H1 (cell line): ENCODE results near the gene SLC66A2. TPM values are rescaled to one million over a fixed set of nuclear protein-coding genes. Genes with fewer than 3 reads are reported as not detected.

ENCODE experiments used
- CTCF ChIA-PET: fragments of 300-600 bp; sonication (Branson Sonifier 250); formaldehyde crosslinking; loops from one replicate; lab custom pipeline; 2021; ENCODE audit not compliant: partially characterized antibody; lab: Charles Lee
- POLR2A ChIA-PET: fragments of 300-600 bp; sonication (Branson Sonifier 250); formaldehyde crosslinking; loops from one replicate; lab custom pipeline; 2021; ENCODE audit warnings: inconsistent platforms; ENCODE audit not compliant: partially characterized antibody; lab: Charles Lee
- DNase-seq, 2 experiments: peaks; one replicate each; pipeline versions ENCODE4 v3.0.0 to v3.0.0-alpha.2; 2010 to 2022; ENCODE audit warnings: low spot score in 2 of 2, low read depth in 1 of 2, mixed read lengths in 1 of 2
- FAIRE-seq: peaks from 2 replicates; lab custom pipeline; 2011; peaks lifted over from hg19 to GRCh38; lab: Jason Lieb, UNC
- H2AFZ ChIP-seq: 2 replicates; pipeline ENCODE4 v1.8.1; 2012; ENCODE audit warnings: low read length, inconsistent platforms
- H2AK5ac ChIP-seq: 2 replicates; pipeline ENCODE4 v1.6.1; 2013; ENCODE audit warnings: low read depth, low read length
- H2BK120ac ChIP-seq: replicated peaks from 2 replicates; pipeline ENCODE3; 2013; ENCODE audit warnings: low read depth, low read length, inconsistent platforms
- H2BK12ac ChIP-seq: 2 replicates; pipeline ENCODE4 v1.6.1; 2013; ENCODE audit warnings: low read depth, low read length
- H2BK15ac ChIP-seq: 2 replicates; pipeline ENCODE4 v1.6.1; 2013; ENCODE audit warnings: low read length
- H2BK20ac ChIP-seq: 2 replicates; pipeline ENCODE4 v1.6.1; 2013; ENCODE audit warnings: low read length
- H2BK5ac ChIP-seq: 2 replicates; pipeline ENCODE4 v1.6.1; 2013; ENCODE audit warnings: low read depth, low read length
- H3K14ac ChIP-seq: 2 replicates; pipeline ENCODE4 v1.6.1; 2013; ENCODE audit warnings: inconsistent platforms; ENCODE audit not compliant: insufficient read length
- H3K18ac ChIP-seq: 2 replicates; pipeline ENCODE4 v1.6.1; 2013; ENCODE audit warnings: low read length; ENCODE audit errors: extremely low read depth
- H3K23ac ChIP-seq: 2 replicates; pipeline ENCODE4 v1.6.1; 2013; ENCODE audit warnings: inconsistent platforms; ENCODE audit not compliant: insufficient read length
- H3K23me2 ChIP-seq: 2 replicates; pipeline ENCODE4 v1.6.1; 2013; ENCODE audit warnings: low read depth, low read length
- H3K27ac ChIP-seq: 2 replicates; pipeline ENCODE4 v1.6.1; 2011; ENCODE audit warnings: low read depth, low read length, inconsistent platforms
- H3K27me3 ChIP-seq, 4 experiments: replicated peaks in 1 of 4; 1 replicate in 1 of 4; 2 replicates in 3 of 4; pipeline versions ENCODE4 v1.6.1 to v1.8.1; 2011 to 2013; ENCODE audit warnings: low read length in 3 of 4, mild to moderate bottlenecking in 3 of 4, inconsistent platforms in 2 of 4, mixed read lengths in 2 of 4, moderate library complexity in 1 of 4; ENCODE audit not compliant: control insufficient read depth in 3 of 4, insufficient read depth in 3 of 4; ENCODE audit errors: extremely low read depth in 1 of 4
- H3K36me3 ChIP-seq, 4 experiments: 2 replicates each; pipeline versions ENCODE4 v1.6.1 to v1.8.1; 2011 to 2013; ENCODE audit warnings: mild to moderate bottlenecking in 4 of 4, low read length in 3 of 4, moderate library complexity in 2 of 4, control low read depth in 1 of 4, inconsistent platforms in 1 of 4; ENCODE audit not compliant: insufficient read depth in 4 of 4, control insufficient read depth in 2 of 4
- H3K4ac ChIP-seq: replicated peaks from 2 replicates; pipeline ENCODE3; 2013; ENCODE audit warnings: low read length, low read depth, mixed read lengths, inconsistent platforms; ENCODE audit not compliant: insufficient read length
- H3K4me1 ChIP-seq, 4 experiments: replicated peaks in 1 of 4; 1 replicate in 1 of 4; 2 replicates in 3 of 4; pipeline versions ENCODE4 v1.6.1 to v1.8.1; 2011 to 2013; ENCODE audit warnings: low read length in 3 of 4, inconsistent platforms in 2 of 4, mixed read lengths in 1 of 4; ENCODE audit not compliant: insufficient read depth in 4 of 4, control insufficient read depth in 3 of 4
- H3K4me2 ChIP-seq, 2 experiments: 2 replicates each; pipeline versions ENCODE4 v1.6.1 to v1.8.1; 2011 to 2013; ENCODE audit warnings: low read depth in 2 of 2, low read length in 2 of 2, control low read depth in 1 of 2, inconsistent platforms in 1 of 2, mild to moderate bottlenecking in 1 of 2; ENCODE audit not compliant: insufficient read depth in 1 of 2
- H3K4me3 ChIP-seq, 4 experiments: fragments of 200-600, 300-600 bp in 1 of 4; sonication (generic), shearing (Covaris generic), sonication (Bioruptor Twin) in 1 of 4; 2 replicates each; pipeline versions ENCODE4 v1.5.1 to v1.8.1; 2011 to 2016; ENCODE audit warnings: low read length in 4 of 4, low read depth in 3 of 4, control low read depth in 2 of 4, inconsistent platforms in 2 of 4, mild to moderate bottlenecking in 2 of 4, mixed read lengths in 1 of 4, moderate library complexity in 1 of 4; ENCODE audit not compliant: insufficient read depth in 2 of 4; ENCODE audit errors: extremely low read depth in 1 of 4
- H3K56ac ChIP-seq: replicated peaks from 2 replicates; pipeline ENCODE3; 2013; ENCODE audit warnings: low read depth, mild to moderate bottlenecking, mixed read lengths, low read length, inconsistent platforms; ENCODE audit not compliant: insufficient read length
- H3K79me1 ChIP-seq: 2 replicates; pipeline ENCODE4 v1.6.1; 2013; ENCODE audit warnings: low read depth, low read length, control low read depth
- H3K79me2 ChIP-seq, 2 experiments: 2 replicates each; pipeline versions ENCODE4 v1.6.1 to v1.8.1; 2012 to 2013; ENCODE audit warnings: low read length in 2 of 2, mild to moderate bottlenecking in 2 of 2, inconsistent platforms in 1 of 2; ENCODE audit not compliant: insufficient read depth in 2 of 2, control insufficient read depth in 1 of 2
- H3K9ac ChIP-seq, 4 experiments: replicated peaks in 1 of 4; 1 replicate in 1 of 4; 2 replicates in 3 of 4; pipeline versions ENCODE4 v1.6.1 to v1.8.1; 2011 to 2013; ENCODE audit warnings: low read depth in 3 of 4, low read length in 3 of 4, control low read depth in 2 of 4, mild to moderate bottlenecking in 2 of 4, moderate library complexity in 2 of 4, inconsistent platforms in 1 of 4; ENCODE audit errors: extremely low read depth in 1 of 4
- H3K9me3 ChIP-seq, 2 experiments: 2 replicates each; pipeline versions ENCODE4 v1.6.1 to v1.8.1; 2012 to 2013; ENCODE audit warnings: mild to moderate bottlenecking in 2 of 2, moderate library complexity in 2 of 2, control low read depth in 1 of 2, inconsistent platforms in 1 of 2, low read depth in 1 of 2, low read length in 1 of 2, mixed read lengths in 1 of 2; ENCODE audit not compliant: insufficient read depth in 2 of 2
- H4K20me1 ChIP-seq, 2 experiments: replicated peaks in 1 of 2; 2 replicates each; pipeline versions ENCODE3 to v1.8.1; 2011 to 2013; ENCODE audit warnings: inconsistent platforms in 2 of 2, low read length in 2 of 2, mild to moderate bottlenecking in 1 of 2; ENCODE audit not compliant: insufficient read depth in 2 of 2, control insufficient read depth in 1 of 2
- H4K5ac ChIP-seq: 2 replicates; pipeline ENCODE4 v1.6.1; 2013; ENCODE audit warnings: low read length, low read depth, mixed read lengths, inconsistent platforms; ENCODE audit not compliant: insufficient read length
- H4K8ac ChIP-seq: 2 replicates; pipeline ENCODE4 v1.8.0; 2013; ENCODE audit warnings: mild to moderate bottlenecking, moderate library complexity, low read length, inconsistent platforms; ENCODE audit not compliant: insufficient read depth; ENCODE audit errors: extremely low read depth
- H4K91ac ChIP-seq: replicated peaks from 2 replicates; pipeline ENCODE3; 2013; ENCODE audit warnings: low read length, mixed read lengths, inconsistent platforms; ENCODE audit not compliant: insufficient read length
- BCL11A ChIP-seq, 2 experiments: IDR thresholded peaks; one replicate each; pipeline ENCODE4 v1.6.1; 2011; ENCODE audit warnings: low read depth in 2 of 2, low read length in 2 of 2, mild to moderate bottlenecking in 2 of 2
- CEBPB ChIP-seq: IDR thresholded peaks from 2 replicates; pipeline ENCODE4 v1.6.1; 2012; ENCODE audit warnings: low read depth, low read length
- CHD2 ChIP-seq: IDR thresholded peaks from 2 replicates; pipeline ENCODE4 v1.6.1; 2012; ENCODE audit warnings: low read length, improper control_type of control experiment
- E2F6 ChIP-seq: IDR thresholded peaks from 2 replicates; pipeline ENCODE4 v1.6.1; 2012; ENCODE audit warnings: inconsistent platforms
- EZH2 ChIP-seq: fragments of 200-600 bp; sonication (generic); IDR thresholded peaks from 2 replicates; pipeline ENCODE4 v1.7.1; 2012; ENCODE audit warnings: low read depth, mild to moderate bottlenecking, moderate library complexity, low read length, inconsistent platforms; ENCODE audit not compliant: severe bottlenecking
- KDM5A ChIP-seq: fragments of 200-600 bp; IDR thresholded peaks from 2 replicates; pipeline ENCODE4 v1.7.1; 2012; ENCODE audit warnings: mild to moderate bottlenecking, low read length, inconsistent platforms, mixed read lengths
- SAP30 ChIP-seq: fragments of 300-600 bp; sonication (generic); IDR thresholded peaks from 2 replicates; pipeline ENCODE4 v1.7.1; 2012; ENCODE audit warnings: low read length, moderate library complexity, mild to moderate bottlenecking, inconsistent platforms; ENCODE audit not compliant: insufficient read depth, insufficient replicate concordance
- SIN3A ChIP-seq, 2 experiments: IDR thresholded peaks in 1 of 2; conservative IDR thresholded peaks in 1 of 2; 2 replicates each; pipeline ENCODE4 v1.6.1; 2011 to 2012; ENCODE audit warnings: low read length in 2 of 2, improper control_type of control experiment in 1 of 2, low read depth in 1 of 2, mild to moderate bottlenecking in 1 of 2
- SP2 ChIP-seq: IDR thresholded peaks from 2 replicates; pipeline ENCODE4 v1.6.1; 2012; ENCODE audit warnings: mild to moderate bottlenecking, low read length, inconsistent platforms
- SRF ChIP-seq: IDR thresholded peaks from 2 replicates; pipeline ENCODE4 v1.6.1; 2011; ENCODE audit warnings: mild to moderate bottlenecking, low read depth, low read length, moderate library complexity
- TCF12 ChIP-seq: IDR thresholded peaks from 2 replicates; pipeline ENCODE4 v1.6.1; 2011; ENCODE audit warnings: low read depth, mild to moderate bottlenecking, low read length
- USF2 ChIP-seq: IDR thresholded peaks from 2 replicates; pipeline ENCODE4 v1.6.1; 2011; ENCODE audit warnings: low read length, improper control_type of control experiment
- WGBS, 2 experiments: shearing (Covaris generic) in 1 of 2; methylation state at CpG; one replicate each; pipeline versions ENCODE4 v1.1.6 to v1.1.7; 2013 to 2015; ENCODE audit warnings: low lambda C conversion rate in 2 of 2, mixed read lengths in 2 of 2, inconsistent platforms in 1 of 2, low coverage in 1 of 2, missing lambda C conversion rate in 1 of 2; ENCODE audit not compliant: insufficient replicate concordance in 2 of 2, insufficient coverage in 1 of 2, insufficient read length in 1 of 2; ENCODE audit errors: extremely low coverage in 1 of 2, missing lambda C conversion rate in 1 of 2; 5-methylcytosine and 5-hydroxymethylcytosine counted together
- polyA plus RNA-seq, 7 experiments: library from polyadenylated mRNA; depleted of rRNA in 3 of 7; stranded (reverse) in 5 of 7; unstranded in 2 of 7; fragments of >200 nt in 5 of 7; fragments of 200-250 nt in 2 of 7; gene quantifications; 1 replicate in 5 of 7; 2 replicates in 1 of 7; 4 replicates in 1 of 7; pipeline versions ENCODE4 v1.2.1 to v1.2.3, GENCODE V29; 2011 to 2013; ENCODE audit warnings: missing spikeins in 2 of 7, mixed read lengths in 2 of 7
- total RNA-seq: library from RNA; stranded (reverse); fragmentation: NEBNext Ultra II Directional; extraction: Animal tissue kit (Norgen Biotek cat#: 25700); gene quantifications from 2 replicates; pipeline ENCODE4 v1.2.1, GENCODE V29; 2021

SLC66A2 gene
- total and polyA plus RNA-seq, 2 of the 8 experiments (the other 6 are each of a cell fraction or from before 2014, with no cell fraction given), result 15.0 to 18.9 TPM

DNA sequence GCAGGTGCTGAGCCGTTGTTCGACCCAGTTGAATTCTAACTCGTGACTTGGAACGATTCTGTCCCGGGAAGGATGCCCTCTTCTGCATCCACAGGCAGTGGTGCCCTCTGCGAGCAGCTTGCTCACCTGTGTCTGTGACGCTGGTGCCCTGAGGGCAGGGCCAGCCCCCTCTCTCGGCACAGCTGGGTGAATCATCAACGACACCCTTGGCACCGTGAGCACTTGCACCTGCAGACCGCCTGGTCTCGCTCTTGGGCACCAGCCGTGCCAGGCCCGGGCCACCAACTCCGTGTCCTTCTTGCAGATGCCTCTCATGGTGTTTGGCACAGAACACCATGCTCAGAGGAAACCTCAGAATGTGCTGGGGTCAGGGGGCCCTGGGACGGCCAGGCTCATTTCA is 75.0 kb downstream of the SLC66A2 start:
- 85% methylated on average over 16 of the region's 16 CpGs; no CpG with 5 or more reads in 1 of the 2 experiments for WGBS, 2 experiments
- no peak overlapping the region for H2AFZ ChIP-seq
- no peak overlapping the region for H4K91ac ChIP-seq
- POLR2A ChIA-PET, result no interaction called here
- H3K4me1 ChIP-seq, result no peaks in the 10 kb centered on the region; a peak in 1 of 7 replicates
- H3K27ac ChIP-seq, result no peak overlapping the region
- H2AK5ac ChIP-seq, result no peak overlapping the region
- H3K23me2 ChIP-seq, result no peaks in the 10 kb centered on the region
- H3K9ac ChIP-seq, result no peak overlapping the region
- H3K36me3 ChIP-seq, result no peaks in the 10 kb centered on the region
- no peak overlapping the region for H2BK5ac ChIP-seq
- no peaks in the 10 kb centered on the region; the same call in 1 of the 2 replicates for H3K79me1 ChIP-seq
- H2BK20ac ChIP-seq, result no peak overlapping the region
- H2BK15ac ChIP-seq, result no peak overlapping the region
- peaks cover 0 to 2% of the 10 kb centered on the region in 2 experiments for H4K20me1 ChIP-seq
- no peak overlapping the region for H3K56ac ChIP-seq
- no peak overlapping the region for H3K14ac ChIP-seq
- H2BK120ac ChIP-seq, result no peak overlapping the region
- H3K4me3 ChIP-seq, result no peak overlapping the region
- no peaks in the 10 kb centered on the region; a peak in 1 of 4 replicates for H3K9me3 ChIP-seq
- H3K4ac ChIP-seq, result no peak overlapping the region
- H4K8ac ChIP-seq, result peak overlapping the region; percentile 38; the same call in 1 of the 2 replicates
- no peak overlapping the region for H3K4me2 ChIP-seq
- CTCF ChIA-PET, result no interaction called here
- no peak overlapping the region for H3K18ac ChIP-seq
- H3K79me2 ChIP-seq, result no peaks in the 10 kb centered on the region
- H3K27me3 ChIP-seq, result no peaks in the 10 kb centered on the region
- no peak overlapping the region for H3K23ac ChIP-seq
- DNase-seq (no peak), FAIRE-seq (no peak)
- H4K5ac ChIP-seq, result no peak overlapping the region
- H2BK12ac ChIP-seq, result no peak overlapping the region
- TF ChIP-seq SIN3A (conservative IDR thresholded peaks at IDR 0.05 in 1 of 2, IDR thresholded peaks at IDR 0.05 in 1 of 2; ENCODE audit: low read depth in 1 of 2, low read length in 2 of 2) (no peak), USF2 (no peak), E2F6 (no peak), CHD2 (no peak), KDM5A (no peak), SAP30 (no peak), EZH2 (no peak), CEBPB (no peak), TCF12 (no peak), SRF (no peak), BCL11A (IDR thresholded peaks at IDR 0.05; ENCODE audit: low read depth in 2 of 2, low read length in 2 of 2) (no peak), SP2 (no peak)
